Stimulated activated CD4-positive, alpha-beta T cell treated with anti-CD3 and anti-CD28 coated beads, TNF-alpha, amount 100 ng/mL, for 24 hours (primary cell): Measurements from ENCODE around the gene A2M.

Experiments used
- DNase-seq, 3 experiments: peaks; one replicate each; pipeline ENCODE4 v3.0.0-alpha.2; 2020; ENCODE audit warnings: low read depth in 3 of 3

A2M gene

GRCh38 chr12:9099552-9100190 is 16.0 kb downstream of the A2M start:
- DNase-seq: no peak

GRCh38 chr12:9098463-9099026 is 17.2 kb downstream of the A2M start:
- DNase-seq: no peak

- no peak for DNase-seq
Observed at GRCh38 chr12:9098115-9098452, 17.6 kb downstream of the A2M start.

- no peak for DNase-seq
Observed at GRCh38 chr12:9096563-9097176, 19.0 kb downstream of the A2M start.

GRCh38 chr12:9095322-9095721 is 20.4 kb downstream of the A2M start:
- no peak for DNase-seq

- DNase-seq: no peak
Observed at GRCh38 chr12:9094512-9095206, 21.1 kb downstream of the A2M start.

- DNase-seq: no peak
Observed at GRCh38 chr12:9091891-9092598, 23.7 kb downstream of the A2M start.

- DNase-seq: no peak
Observed at GRCh38 chr12:9090220-9090619, 25.5 kb downstream of the A2M start.

- no peak for DNase-seq
Observed at GRCh38 chr12:9087087-9087835, 28.5 kb downstream of the A2M start.

- DNase-seq: no peak
Observed at GRCh38 chr12:9086087-9086486, 29.6 kb downstream of the A2M start.

- DNase-seq: no peak
Observed at GRCh38 chr12:9084417-9084816, 31.3 kb downstream of the A2M start.

- no peak for DNase-seq
Observed at GRCh38 chr12:9083793-9084192, 31.9 kb downstream of the A2M start.

- DNase-seq: no peak
Observed at GRCh38 chr12:9081667-9082427, 33.9 kb downstream of the A2M start.

- no peak for DNase-seq
Observed at GRCh38 chr12:9079883-9080675, 35.6 kb downstream of the A2M start.

- DNase-seq: no peak
Observed at GRCh38 chr12:9079082-9079481, 36.6 kb downstream of the A2M start.

- no peak for DNase-seq
Observed at GRCh38 chr12:9077152-9078031, 38.3 kb downstream of the A2M start.

GRCh38 chr12:9076733-9077132 is 39.0 kb downstream of the A2M start:
- no peak for DNase-seq

GRCh38 chr12:9075138-9075535 is 40.6 kb downstream of the A2M start:
- DNase-seq: no peak

GRCh38 chr12:9074484-9075137 is 41.1 kb downstream of the A2M start:
- DNase-seq: no peak
